Transverse colon (tissue), 3 donors: ENCODE results near the gene HIF3A.

ENCODE experiments used
- CTCF ChIP-seq, 5 experiments: fragments of 200-600 bp in 3 of 5; fragments of 450-650 bp in 2 of 5; sonication (generic) in 3 of 5; IDR thresholded peaks; 1 replicate in 2 of 5; 2 replicates in 3 of 5; pipeline ENCODE4 v1.5.1; 2016 to 2017; ENCODE audit warnings: antibody characterized with exemption in 5 of 5, inconsistent platforms in 3 of 5, mild to moderate bottlenecking in 2 of 5, moderate library complexity in 1 of 5
- POLR2A ChIP-seq: fragments of 450-650 bp; IDR thresholded peaks from one replicate; pipeline ENCODE4 v1.6.1; 2016; ENCODE audit warnings: antibody characterized with exemption, mild to moderate bottlenecking, moderate library complexity

GRCh38 chr19:46324277-46324676 lies 27.4 kb downstream of the HIF3A start:
- TF ChIP-seq POLR2A: no peak
- TF ChIP-seq CTCF (IDR thresholded peaks at IDR 0.05): no peak
